ENCODE measurements around the gene RIPK4. TPM values are rescaled to one million over a fixed set of nuclear protein-coding genes. Genes with fewer than 3 reads are reported as not detected.

Gene RIPK4
- total RNA-seq, 1 experiment from 2014 or later = 67.4 TPM

DNA sequence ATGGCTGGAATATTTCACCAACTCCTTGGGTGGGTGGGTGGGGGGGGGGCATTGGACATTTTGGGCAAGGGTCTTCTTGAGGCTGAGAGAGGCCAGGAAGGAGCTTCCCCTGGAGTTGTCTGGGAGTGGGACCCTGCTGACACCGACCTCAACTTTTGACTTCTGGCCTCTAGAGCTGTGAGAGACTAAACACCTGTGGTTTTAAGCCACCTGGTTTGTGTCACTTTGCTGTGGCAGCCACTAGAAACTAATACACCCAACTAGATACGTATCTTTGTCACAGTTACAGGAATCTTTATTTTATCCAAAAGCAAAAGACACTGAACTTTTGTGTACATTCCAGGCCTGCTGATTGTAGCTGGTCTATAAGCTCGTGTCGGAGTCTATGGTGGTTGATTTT lies 9.9 kb upstream of the RIPK4 start:
- ATAC-seq = no peak
- POLR2A ChIA-PET = interaction anchor here (0.5 to 1.0 kb wide), 6 partner anchors 8 to 285 kb away, joined by 3 to 5 read pairs (median 5); no protein-coding TSS in a partner anchor
- Histone ChIP-seq H3K4me3 (ENCODE audit: low read depth in 2 of 2, low read length in 2 of 2) (no peak overlapping the region), H3K4me1 (ENCODE audit: control insufficient read depth, insufficient read depth, low read length) (peaks cover 68% of the 10 kb centered on the region), H3K27me3 (ENCODE audit: control insufficient read depth, insufficient read depth, low read length) (no peaks in the 10 kb centered on the region), H3K9me3 (ENCODE audit: control insufficient read depth, insufficient read depth, low read depth, low read length) (no peaks in the 10 kb centered on the region), H3K36me3 (ENCODE audit: control insufficient read depth, insufficient read depth, low read length) (no peaks in the 10 kb centered on the region), H3K27ac (ENCODE audit: low read length) (peak overlapping the region; percentile 99)
- BruUV-seq (replicated peaks) = no TSS peak
- intact Hi-C loops (cut with micrococcal nuclease; ENCODE audit: unreplicated experiment) = no loop called here
- CTCF ChIA-PET = interaction anchor here (0.7 to 2.9 kb wide), 2 partner anchors 164 to 443 kb away, joined by 4 to 42 read pairs; no protein-coding TSS in a partner anchor
- TF ChIP-seq, protein P1, sequence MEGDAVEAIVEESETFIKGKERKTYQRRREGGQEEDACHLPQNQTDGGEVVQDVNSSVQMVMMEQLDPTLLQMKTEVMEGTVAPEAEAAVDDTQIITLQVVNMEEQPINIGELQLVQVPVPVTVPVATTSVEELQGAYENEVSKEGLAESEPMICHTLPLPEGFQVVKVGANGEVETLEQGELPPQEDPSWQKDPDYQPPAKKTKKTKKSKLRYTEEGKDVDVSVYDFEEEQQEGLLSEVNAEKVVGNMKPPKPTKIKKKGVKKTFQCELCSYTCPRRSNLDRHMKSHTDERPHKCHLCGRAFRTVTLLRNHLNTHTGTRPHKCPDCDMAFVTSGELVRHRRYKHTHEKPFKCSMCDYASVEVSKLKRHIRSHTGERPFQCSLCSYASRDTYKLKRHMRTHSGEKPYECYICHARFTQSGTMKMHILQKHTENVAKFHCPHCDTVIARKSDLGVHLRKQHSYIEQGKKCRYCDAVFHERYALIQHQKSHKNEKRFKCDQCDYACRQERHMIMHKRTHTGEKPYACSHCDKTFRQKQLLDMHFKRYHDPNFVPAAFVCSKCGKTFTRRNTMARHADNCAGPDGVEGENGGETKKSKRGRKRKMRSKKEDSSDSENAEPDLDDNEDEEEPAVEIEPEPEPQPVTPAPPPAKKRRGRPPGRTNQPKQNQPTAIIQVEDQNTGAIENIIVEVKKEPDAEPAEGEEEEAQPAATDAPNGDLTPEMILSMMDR (IDR thresholded peaks at IDR 0.05) = no peak
- TF ChIP-seq, protein P2, sequence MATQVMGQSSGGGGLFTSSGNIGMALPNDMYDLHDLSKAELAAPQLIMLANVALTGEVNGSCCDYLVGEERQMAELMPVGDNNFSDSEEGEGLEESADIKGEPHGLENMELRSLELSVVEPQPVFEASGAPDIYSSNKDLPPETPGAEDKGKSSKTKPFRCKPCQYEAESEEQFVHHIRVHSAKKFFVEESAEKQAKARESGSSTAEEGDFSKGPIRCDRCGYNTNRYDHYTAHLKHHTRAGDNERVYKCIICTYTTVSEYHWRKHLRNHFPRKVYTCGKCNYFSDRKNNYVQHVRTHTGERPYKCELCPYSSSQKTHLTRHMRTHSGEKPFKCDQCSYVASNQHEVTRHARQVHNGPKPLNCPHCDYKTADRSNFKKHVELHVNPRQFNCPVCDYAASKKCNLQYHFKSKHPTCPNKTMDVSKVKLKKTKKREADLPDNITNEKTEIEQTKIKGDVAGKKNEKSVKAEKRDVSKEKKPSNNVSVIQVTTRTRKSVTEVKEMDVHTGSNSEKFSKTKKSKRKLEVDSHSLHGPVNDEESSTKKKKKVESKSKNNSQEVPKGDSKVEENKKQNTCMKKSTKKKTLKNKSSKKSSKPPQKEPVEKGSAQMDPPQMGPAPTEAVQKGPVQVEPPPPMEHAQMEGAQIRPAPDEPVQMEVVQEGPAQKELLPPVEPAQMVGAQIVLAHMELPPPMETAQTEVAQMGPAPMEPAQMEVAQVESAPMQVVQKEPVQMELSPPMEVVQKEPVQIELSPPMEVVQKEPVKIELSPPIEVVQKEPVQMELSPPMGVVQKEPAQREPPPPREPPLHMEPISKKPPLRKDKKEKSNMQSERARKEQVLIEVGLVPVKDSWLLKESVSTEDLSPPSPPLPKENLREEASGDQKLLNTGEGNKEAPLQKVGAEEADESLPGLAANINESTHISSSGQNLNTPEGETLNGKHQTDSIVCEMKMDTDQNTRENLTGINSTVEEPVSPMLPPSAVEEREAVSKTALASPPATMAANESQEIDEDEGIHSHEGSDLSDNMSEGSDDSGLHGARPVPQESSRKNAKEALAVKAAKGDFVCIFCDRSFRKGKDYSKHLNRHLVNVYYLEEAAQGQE (IDR thresholded peaks at IDR 0.05; ENCODE audit: insufficient read depth in 1 of 2, low read depth in 2 of 2, low read length in 1 of 2) = no peak
- no peak for TF ChIP-seq SIN3A (IDR thresholded peaks at IDR 0.05; ENCODE audit: borderline replicate concordance, insufficient read depth, low read depth, low read length)
- TF ChIP-seq POLR2AphosphoS5 (IDR thresholded peaks at IDR 0.05; ENCODE audit: low read depth, low read length) = no peak
- no peak for TF ChIP-seq TCF7L2 (IDR thresholded peaks at IDR 0.05; ENCODE audit: low read depth, low read length)
- DNase-seq (ENCODE audit: low read depth, low spot score) = no peak
- in situ Hi-C loops (cut with HindIII; ENCODE audit: low pct_unique_long_range_greater_than_20kb, low sequenced_read_pairs) = no loop called here

DNA sequence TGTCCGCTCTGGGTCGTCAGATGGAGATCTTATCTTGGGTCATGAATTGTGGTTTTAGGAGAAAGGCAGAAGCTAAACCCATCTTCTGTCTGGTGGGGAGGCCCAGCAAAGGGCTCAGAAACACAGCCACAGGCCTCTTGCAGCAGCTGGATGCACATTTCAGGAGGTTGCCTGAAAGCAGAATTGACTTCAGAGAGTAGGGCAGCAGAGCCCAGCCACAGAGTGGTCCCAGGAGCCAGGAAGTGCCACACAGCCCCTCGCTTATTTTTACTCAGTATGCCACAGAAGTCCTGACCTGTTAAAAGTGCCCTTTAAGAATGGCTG lies 8.3 kb upstream of the RIPK4 start:
- ATAC-seq (no peak), DNase-seq (ENCODE audit: low read depth, low spot score) (no peak)
- intact Hi-C loops (cut with micrococcal nuclease; ENCODE audit: unreplicated experiment) (no loop called here), in situ Hi-C loops (cut with HindIII; ENCODE audit: low pct_unique_long_range_greater_than_20kb, low sequenced_read_pairs) (no loop called here)
- Histone ChIP-seq H3K4me3 (ENCODE audit: low read depth in 2 of 2, low read length in 2 of 2) (no peak overlapping the region), H3K27me3 (ENCODE audit: control insufficient read depth, insufficient read depth, low read length) (no peaks in the 10 kb centered on the region), H3K9me3 (ENCODE audit: control insufficient read depth, insufficient read depth, low read depth, low read length) (no peaks in the 10 kb centered on the region), H3K27ac (ENCODE audit: low read length) (peak overlapping the region; percentile 78), H3K36me3 (ENCODE audit: control insufficient read depth, insufficient read depth, low read length) (no peaks in the 10 kb centered on the region), H3K4me1 (ENCODE audit: control insufficient read depth, insufficient read depth, low read length) (peaks cover 64% of the 10 kb centered on the region)
- no TSS peak for BruUV-seq (replicated peaks)
- ChIA-PET CTCF (no interaction called here), POLR2A (interaction anchor here (0.6 kb wide), 1 partner anchor 167 kb away, joined by 5 read pairs; no protein-coding TSS in a partner anchor)
- TF ChIP-seq, protein P2 (IDR thresholded peaks at IDR 0.05; ENCODE audit: insufficient read depth in 1 of 2, low read depth in 2 of 2, low read length in 1 of 2) = no peak
- TF ChIP-seq, protein P1 (IDR thresholded peaks at IDR 0.05) = no peak
- no peak for TF ChIP-seq SIN3A (IDR thresholded peaks at IDR 0.05; ENCODE audit: borderline replicate concordance, insufficient read depth, low read depth, low read length)
- TF ChIP-seq POLR2AphosphoS5 (IDR thresholded peaks at IDR 0.05; ENCODE audit: low read depth, low read length) = no peak
- no peak for TF ChIP-seq TCF7L2 (IDR thresholded peaks at IDR 0.05; ENCODE audit: low read depth, low read length)

Data from Panc1 (cell line).